Right lobe of liver (tissue), 4 donors: ENCODE measurements around the gene SNX30.

Experiments
- POLR2A ChIP-seq: fragments of 450-650 bp; IDR thresholded peaks from one replicate; pipeline ENCODE4 v1.6.1; 2017; ENCODE audit warnings: antibody characterized with exemption, mild to moderate bottlenecking
- TF ChIP-seq, protein P1 (sequence below), 4 donors: fragments of 200-600 bp in 3 of 4; fragments of 450-650 bp in 1 of 4; IDR thresholded peaks; one replicate each; pipeline versions ENCODE4 v1.5.1 to v1.8.0; 2016 to 2022; ENCODE audit warnings: antibody characterized with exemption in 4 of 4, mild to moderate bottlenecking in 2 of 4
- donor health status: DM: no; HTN: no; CAD: no.
- donor health status: DM: no; HTN: no; CAD: no.
- donor health status: DM: no; HTN: yes; CAD: no.

GRCh38 chr9:112884721-112885120 lies 134.2 kb downstream of the SNX30 start:
- TF ChIP-seq, protein P1, sequence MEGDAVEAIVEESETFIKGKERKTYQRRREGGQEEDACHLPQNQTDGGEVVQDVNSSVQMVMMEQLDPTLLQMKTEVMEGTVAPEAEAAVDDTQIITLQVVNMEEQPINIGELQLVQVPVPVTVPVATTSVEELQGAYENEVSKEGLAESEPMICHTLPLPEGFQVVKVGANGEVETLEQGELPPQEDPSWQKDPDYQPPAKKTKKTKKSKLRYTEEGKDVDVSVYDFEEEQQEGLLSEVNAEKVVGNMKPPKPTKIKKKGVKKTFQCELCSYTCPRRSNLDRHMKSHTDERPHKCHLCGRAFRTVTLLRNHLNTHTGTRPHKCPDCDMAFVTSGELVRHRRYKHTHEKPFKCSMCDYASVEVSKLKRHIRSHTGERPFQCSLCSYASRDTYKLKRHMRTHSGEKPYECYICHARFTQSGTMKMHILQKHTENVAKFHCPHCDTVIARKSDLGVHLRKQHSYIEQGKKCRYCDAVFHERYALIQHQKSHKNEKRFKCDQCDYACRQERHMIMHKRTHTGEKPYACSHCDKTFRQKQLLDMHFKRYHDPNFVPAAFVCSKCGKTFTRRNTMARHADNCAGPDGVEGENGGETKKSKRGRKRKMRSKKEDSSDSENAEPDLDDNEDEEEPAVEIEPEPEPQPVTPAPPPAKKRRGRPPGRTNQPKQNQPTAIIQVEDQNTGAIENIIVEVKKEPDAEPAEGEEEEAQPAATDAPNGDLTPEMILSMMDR (IDR thresholded peaks at IDR 0.05), result no peak
- TF ChIP-seq POLR2A, result no peak
